Duodenal mucosa (tissue), 2 donors: ENCODE data around the gene FAM227B.

Source experiments
- H3K27ac ChIP-seq: one replicate; pipeline ENCODE4 v1.7.0; 2013; ENCODE audit warnings: low read depth, low read length
- H3K27me3 ChIP-seq, 2 donors: one replicate each; pipeline ENCODE4 v1.7.0; 2013; ENCODE audit warnings: low read length in 2 of 2, control low read depth in 1 of 2; ENCODE audit not compliant: insufficient read depth in 2 of 2, control insufficient read depth in 1 of 2
- H3K36me3 ChIP-seq, 2 donors: one replicate each; pipeline ENCODE4 v1.7.0; 2013; ENCODE audit warnings: low read length in 2 of 2, control low read depth in 1 of 2; ENCODE audit not compliant: insufficient read depth in 2 of 2, control insufficient read depth in 1 of 2
- H3K4me1 ChIP-seq, 2 donors: one replicate each; pipeline ENCODE4 v1.7.0; 2013; ENCODE audit warnings: low read length in 2 of 2, control low read depth in 1 of 2; ENCODE audit not compliant: insufficient read depth in 2 of 2, control insufficient read depth in 1 of 2
- H3K4me3 ChIP-seq, 2 donors: one replicate each; pipeline ENCODE4 v1.7.0; 2013; ENCODE audit warnings: low read length in 2 of 2, low read depth in 1 of 2
- H3K9ac ChIP-seq, 2 donors: one replicate each; pipeline ENCODE4 v1.7.0; 2013; ENCODE audit warnings: low read length in 2 of 2, low read depth in 1 of 2
- H3K9me3 ChIP-seq, 2 donors: one replicate each; pipeline ENCODE4 v1.7.0; 2013; ENCODE audit warnings: low read length in 2 of 2, control low read depth in 1 of 2; ENCODE audit not compliant: control insufficient read depth in 1 of 2

The FAM227B gene

GRCh38 chr15:49645277-49645676 lies 24.7 kb upstream of the FAM227B start:
- H3K27me3 ChIP-seq = no peaks in the 10 kb centered on the region
- H3K9me3 ChIP-seq = no peaks in the 10 kb centered on the region
- no peak overlapping the region for H3K4me3 ChIP-seq
- H3K36me3 ChIP-seq = peaks cover 0 to 4% of the 10 kb centered on the region in 2 donors
- H3K9ac ChIP-seq = no peak overlapping the region
- peaks cover 0 to 5% of the 10 kb centered on the region in 2 donors for H3K4me1 ChIP-seq
- H3K27ac ChIP-seq = no peak overlapping the region

- H3K4me3 ChIP-seq = no peak overlapping the region
- H3K27me3 ChIP-seq = no peaks in the 10 kb centered on the region
- peaks cover 0 to 4% of the 10 kb centered on the region in 2 donors for H3K36me3 ChIP-seq
- H3K27ac ChIP-seq = no peak overlapping the region
- H3K9me3 ChIP-seq = no peaks in the 10 kb centered on the region
- H3K9ac ChIP-seq = no peak overlapping the region
- H3K4me1 ChIP-seq = peaks cover 0 to 5% of the 10 kb centered on the region in 2 donors
These were observed 23.8 kb upstream of the FAM227B start for GRCh38 chr15:49644364-49644794.

- Histone ChIP-seq H3K36me3 (peaks cover 0 to 19% of the 10 kb centered on the region in 2 donors), H3K9me3 (no peaks in the 10 kb centered on the region), H3K27ac (no peak overlapping the region), H3K4me3 (no peak overlapping the region), H3K9ac (no peak overlapping the region), H3K4me1 (no peaks in the 10 kb centered on the region), H3K27me3 (no peaks in the 10 kb centered on the region)
These were observed 17.2 kb upstream of the FAM227B start for GRCh38 chr15:49637857-49638256.

- Histone ChIP-seq H3K9me3 (peaks cover 4 to 6% of the 10 kb centered on the region in 2 donors), H3K4me1 (no peaks in the 10 kb centered on the region), H3K27ac (no peak overlapping the region), H3K4me3 (no peak overlapping the region), H3K27me3 (no peaks in the 10 kb centered on the region), H3K36me3 (peaks cover 5 to 12% of the 10 kb centered on the region in 2 donors), H3K9ac (no peak overlapping the region)
These were observed 7.8 kb upstream of the FAM227B start for GRCh38 chr15:49628379-49628778.

- Histone ChIP-seq H3K27ac (no peak overlapping the region), H3K4me1 (peaks cover 0 to 7% of the 10 kb centered on the region in 2 donors), H3K9ac (no peak overlapping the region), H3K27me3 (no peaks in the 10 kb centered on the region), H3K9me3 (peaks cover 4 to 6% of the 10 kb centered on the region in 2 donors), H3K4me3 (no peak overlapping the region), H3K36me3 (peaks cover 5 to 10% of the 10 kb centered on the region in 2 donors)
These were observed 6.8 kb upstream of the FAM227B start for GRCh38 chr15:49627407-49627877.

- Histone ChIP-seq H3K4me1 (peaks cover 0 to 17% of the 10 kb centered on the region in 2 donors), H3K36me3 (peaks cover 5 to 7% of the 10 kb centered on the region in 2 donors), H3K27me3 (no peaks in the 10 kb centered on the region), H3K27ac (no peak overlapping the region), H3K9ac (no peak overlapping the region), H3K9me3 (peaks cover 4 to 6% of the 10 kb centered on the region in 2 donors), H3K4me3 (no peak overlapping the region)
These were observed 4.9 kb upstream of the FAM227B start for GRCh38 chr15:49625460-49626036.

- Histone ChIP-seq H3K36me3 (peaks cover 5 to 7% of the 10 kb centered on the region in 2 donors), H3K27me3 (no peaks in the 10 kb centered on the region), H3K4me3 (no peak overlapping the region), H3K9ac (no peak overlapping the region), H3K27ac (no peak overlapping the region), H3K9me3 (peaks cover 4 to 6% of the 10 kb centered on the region in 2 donors), H3K4me1 (peaks cover 0 to 25% of the 10 kb centered on the region in 2 donors)
These were observed 3.4 kb upstream of the FAM227B start for GRCh38 chr15:49624056-49624455.

GRCh38 chr15:49622561-49622960 lies 1.9 kb upstream of the FAM227B start:
- peak overlapping the region in 1 of 2 donors; percentile 90 for H3K4me3 ChIP-seq
- no peak overlapping the region for H3K9ac ChIP-seq
- peaks cover 5 to 7% of the 10 kb centered on the region in 2 donors for H3K36me3 ChIP-seq
- H3K4me1 ChIP-seq = peaks cover 0 to 25% of the 10 kb centered on the region in 2 donors
- no peak overlapping the region for H3K27ac ChIP-seq
- no peaks in the 10 kb centered on the region for H3K27me3 ChIP-seq
- peaks cover 4 to 6% of the 10 kb centered on the region in 2 donors for H3K9me3 ChIP-seq

GRCh38 chr15:49621887-49622286 lies 1.3 kb upstream of the FAM227B start:
- Histone ChIP-seq H3K9ac (peak overlapping the region; percentile 83 to 88), H3K4me1 (peaks cover 0 to 25% of the 10 kb centered on the region in 2 donors), H3K27ac (no peak overlapping the region), H3K27me3 (no peaks in the 10 kb centered on the region), H3K36me3 (peaks cover 5 to 7% of the 10 kb centered on the region in 2 donors), H3K9me3 (peaks cover 4 to 6% of the 10 kb centered on the region in 2 donors), H3K4me3 (peak overlapping the region; percentile 90)

- Histone ChIP-seq H3K9me3 (peaks cover 4 to 6% of the 10 kb centered on the region in 2 donors), H3K9ac (peak overlapping the region; percentile 83 to 88)
These were observed 788 bp upstream of the FAM227B start for GRCh38 chr15:49621401-49621811.

More at GRCh38 chr15:49621401-49621811, 788 bp upstream of the FAM227B start:
- Histone ChIP-seq H3K4me3 (peak overlapping the region; percentile 90), H3K4me1 (peaks cover 0 to 25% of the 10 kb centered on the region in 2 donors), H3K36me3 (peaks cover 5 to 7% of the 10 kb centered on the region in 2 donors), H3K27ac (no peak overlapping the region), H3K27me3 (no peaks in the 10 kb centered on the region)
